NCI-H524 (cell line): ENCODE measurements around the gene RAVER1.
"Not testable (repeated sequence)": the region's sequence is repeated elsewhere in the genome, so short reads cannot be mapped to it uniquely, and the experiment has no call there.

ENCODE experiments used
- DNase-seq, 2 experiments: peaks; one replicate each; lab custom pipeline; 2025; lab: John Stamatoyannopoulos, UW

Gene RAVER1

GRCh38 chr19:10290357-10290875 is 42.9 kb downstream of the RAVER1 start:
- DNase-seq: peak in 1 of 2 experiments; percentile 46

DNA sequence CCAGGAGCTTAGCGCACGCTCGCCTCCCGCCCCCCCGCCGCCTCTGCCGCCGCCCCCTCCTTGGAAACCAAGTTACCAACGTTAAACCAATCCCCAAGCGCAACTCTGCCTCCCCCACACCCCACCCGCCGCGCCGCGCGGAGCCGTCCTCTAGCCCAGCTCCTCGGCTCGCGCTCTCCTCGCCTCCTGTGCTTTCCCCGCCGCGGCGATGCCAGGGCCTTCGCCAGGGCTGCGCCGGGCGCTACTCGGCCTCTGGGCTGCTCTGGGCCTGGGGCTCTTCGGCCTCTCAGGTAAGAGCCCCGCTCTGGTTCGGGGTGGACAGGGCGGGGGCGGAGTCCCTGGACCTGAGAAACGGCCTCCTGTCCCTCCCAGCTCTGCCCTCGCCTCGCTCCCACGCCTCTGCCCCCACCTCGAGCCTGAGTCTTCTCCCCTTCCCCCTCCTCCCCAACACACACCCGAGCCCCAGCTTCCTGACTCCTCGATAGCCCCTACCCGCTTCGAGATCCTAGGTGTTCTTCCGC is 43.4 kb downstream of the RAVER1 start, which contains the start of gene ICAM5:
ICAM5 (plus strand) TSS at position 117 of the 521 bp plus-strand sequence; CDS start at position 209, 92 bp downstream.
- DNase-seq: peak in 1 of 2 experiments; percentile 76

GRCh38 chr19:10289167-10289835 is 44.0 kb downstream of the RAVER1 start:
- DNase-seq: peak; percentile 79 to 87

GRCh38 chr19:10288662-10289166 is 44.6 kb downstream of the RAVER1 start:
- DNase-seq: peak; percentile 15 to 79

GRCh38 chr19:10286803-10287737 is 46.3 kb downstream of the RAVER1 start, which contains the start of gene ICAM4:
TSS of gene ICAM4 (plus strand) at chr19:10286955. CDS start at chr19:10287013, 58 bp downstream.
- peak; percentile 40 to 51 for DNase-seq

DNA sequence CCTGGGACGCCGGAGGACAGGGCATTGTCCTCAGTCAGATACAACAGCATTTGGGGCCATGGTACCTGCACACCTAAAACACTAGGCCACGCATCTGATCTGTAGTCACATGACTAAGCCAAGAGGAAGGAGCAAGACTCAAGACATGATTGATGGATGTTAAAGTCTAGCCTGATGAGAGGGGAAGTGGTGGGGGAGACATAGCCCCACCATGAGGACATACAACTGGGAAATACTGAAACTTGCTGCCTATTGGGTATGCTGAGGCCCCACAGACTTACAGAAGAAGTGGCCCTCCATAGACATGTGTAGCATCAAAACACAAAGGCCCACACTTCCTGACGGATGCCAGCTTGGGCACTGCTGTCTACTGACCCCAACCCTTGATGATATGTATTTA is 47.9 kb downstream of the RAVER1 start:
- no peak for DNase-seq

DNA sequence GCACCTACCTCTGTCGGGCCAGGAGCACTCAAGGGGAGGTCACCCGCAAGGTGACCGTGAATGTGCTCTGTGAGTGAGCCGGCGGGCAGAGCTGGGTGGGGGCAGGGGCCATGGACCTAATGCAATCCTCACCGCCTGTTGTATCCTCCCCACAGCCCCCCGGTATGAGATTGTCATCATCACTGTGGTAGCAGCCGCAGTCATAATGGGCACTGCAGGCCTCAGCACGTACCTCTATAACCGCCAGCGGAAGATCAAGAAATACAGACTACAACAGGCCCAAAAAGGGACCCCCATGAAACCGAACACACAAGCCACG is 48.4 kb downstream of the RAVER1 start:
- no peak for DNase-seq

DNA sequence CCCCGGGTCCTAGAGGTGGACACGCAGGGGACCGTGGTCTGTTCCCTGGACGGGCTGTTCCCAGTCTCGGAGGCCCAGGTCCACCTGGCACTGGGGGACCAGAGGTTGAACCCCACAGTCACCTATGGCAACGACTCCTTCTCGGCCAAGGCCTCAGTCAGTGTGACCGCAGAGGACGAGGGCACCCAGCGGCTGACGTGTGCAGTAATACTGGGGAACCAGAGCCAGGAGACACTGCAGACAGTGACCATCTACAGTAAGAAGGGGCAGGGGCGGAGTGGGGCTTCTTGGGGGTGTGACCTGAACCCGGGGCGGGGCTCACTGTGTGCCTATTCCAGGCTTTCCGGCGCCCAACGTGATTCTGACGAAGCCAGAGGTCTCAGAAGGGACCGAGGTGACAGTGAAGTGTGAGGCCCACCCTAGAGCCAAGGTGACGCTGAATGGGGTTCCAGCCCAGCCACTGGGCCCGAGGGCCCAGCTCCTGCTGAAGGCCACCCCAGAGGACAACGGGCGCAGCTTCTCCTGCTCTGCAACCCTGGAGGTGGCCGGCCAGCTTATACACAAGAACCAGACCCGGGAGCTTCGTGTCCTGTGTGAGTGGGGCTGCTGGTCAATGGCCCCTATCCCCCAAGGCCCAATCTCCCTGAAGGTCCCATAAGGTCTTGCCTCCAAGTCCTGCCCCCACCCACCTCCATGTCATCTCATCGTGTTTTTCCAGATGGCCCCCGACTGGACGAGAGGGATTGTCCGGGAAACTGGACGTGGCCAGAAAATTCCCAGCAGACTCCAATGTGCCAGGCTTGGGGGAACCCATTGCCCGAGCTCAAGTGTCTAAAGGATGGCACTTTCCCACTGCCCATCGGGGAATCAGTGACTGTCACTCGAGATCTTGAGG is 49.0 kb downstream of the RAVER1 start:
- DNase-seq: no peak

DNA sequence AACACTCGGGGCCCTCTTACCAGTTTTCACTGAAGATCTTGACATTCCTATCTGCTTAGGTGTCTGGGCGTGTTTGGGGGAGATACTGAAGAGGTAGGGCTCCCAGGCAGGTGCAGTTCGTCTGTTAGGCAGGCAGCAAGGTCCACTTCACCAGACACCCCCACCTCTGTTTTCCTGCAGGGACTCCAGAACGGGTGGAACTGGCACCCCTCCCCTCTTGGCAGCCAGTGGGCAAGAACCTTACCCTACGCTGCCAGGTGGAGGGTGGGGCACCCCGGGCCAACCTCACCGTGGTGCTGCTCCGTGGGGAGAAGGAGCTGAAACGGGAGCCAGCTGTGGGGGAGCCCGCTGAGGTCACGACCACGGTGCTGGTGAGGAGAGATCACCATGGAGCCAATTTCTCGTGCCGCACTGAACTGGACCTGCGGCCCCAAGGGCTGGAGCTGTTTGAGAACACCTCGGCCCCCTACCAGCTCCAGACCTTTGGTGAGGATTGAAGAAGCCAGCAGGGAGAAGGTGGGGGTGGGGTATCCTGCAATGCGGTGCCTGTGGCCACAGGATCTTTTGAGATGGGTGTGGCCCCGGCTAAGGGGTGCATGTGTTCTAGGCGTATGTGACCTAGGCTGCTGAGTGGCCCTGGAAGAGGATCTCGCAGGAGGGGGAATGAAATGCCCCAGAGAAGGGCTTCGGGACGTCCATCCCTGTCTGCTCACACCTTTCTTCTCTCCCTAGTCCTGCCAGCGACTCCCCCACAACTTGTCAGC is 49.8 kb downstream of the RAVER1 start:
- no peak for DNase-seq

DNA sequence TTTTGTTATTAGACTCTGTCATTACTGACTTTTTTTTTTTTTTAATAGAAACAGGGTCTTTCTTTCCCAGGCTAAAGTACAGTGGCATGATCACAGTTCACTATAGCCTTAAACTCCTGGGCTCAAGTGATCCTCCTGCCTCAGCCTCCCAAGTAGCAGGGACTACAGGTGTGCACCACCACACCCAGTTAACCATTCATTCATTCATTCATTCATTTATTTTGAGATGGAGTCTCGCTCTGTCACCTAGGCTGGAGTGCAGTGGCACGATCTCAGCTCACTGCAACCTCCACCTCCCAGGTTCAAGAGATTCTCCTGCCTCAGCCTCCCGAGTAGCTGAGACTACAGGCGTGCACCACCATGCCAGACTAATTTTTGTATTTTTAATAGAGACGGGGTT is 51.3 kb downstream of the RAVER1 start:
- not testable (repeated sequence) for DNase-seq

GRCh38 chr19:10279737-10280442 is 53.4 kb downstream of the RAVER1 start:
- no peak for DNase-seq

- DNase-seq: no peak
These were observed 54.4 kb downstream of the RAVER1 start for GRCh38 chr19:10278935-10279334.

- no peak for DNase-seq
These were observed 55.3 kb downstream of the RAVER1 start for GRCh38 chr19:10277795-10278589.

DNA sequence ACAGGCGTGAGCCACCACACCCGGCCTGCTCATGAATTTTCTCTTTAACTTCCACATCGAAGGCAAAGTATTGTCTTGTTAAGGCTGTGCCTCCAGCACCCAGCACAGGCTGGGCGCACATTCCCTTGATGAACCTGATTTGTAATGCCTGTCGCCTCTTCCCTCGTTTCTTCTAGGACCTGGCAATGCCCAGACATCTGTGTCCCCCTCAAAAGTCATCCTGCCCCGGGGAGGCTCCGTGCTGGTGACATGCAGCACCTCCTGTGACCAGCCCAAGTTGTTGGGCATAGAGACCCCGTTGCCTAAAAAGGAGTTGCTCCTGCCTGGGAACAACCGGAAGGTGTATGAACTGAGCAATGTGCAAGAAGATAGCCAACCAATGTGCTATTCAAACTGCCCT is 58.7 kb downstream of the RAVER1 start:
- DNase-seq: no peak

DNA sequence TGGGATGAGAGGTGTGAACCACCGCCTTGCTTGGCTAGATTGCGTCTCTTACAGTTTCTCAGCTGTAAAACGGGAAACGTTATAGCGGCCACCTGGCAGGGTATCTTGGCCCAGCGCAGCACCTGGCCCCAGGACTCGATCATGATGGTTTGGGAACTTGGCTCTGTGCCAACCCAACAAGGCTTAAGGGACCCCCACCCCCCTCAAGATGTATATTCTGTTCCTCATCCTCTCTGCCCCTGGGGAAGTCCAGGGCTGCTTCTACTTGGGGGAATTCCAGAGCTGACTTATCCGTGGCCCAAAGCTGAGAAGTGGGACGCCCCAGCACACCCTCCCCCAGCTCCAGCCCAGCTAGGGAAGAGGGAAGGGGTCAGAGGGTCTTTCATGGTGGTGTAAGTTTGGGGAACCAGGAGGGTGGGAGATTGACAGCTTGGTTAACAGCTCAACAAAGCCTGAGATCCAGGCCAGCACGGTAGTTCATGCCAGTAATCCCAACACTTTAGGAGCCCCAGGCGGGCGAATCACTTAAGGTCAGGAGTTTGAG is 61.7 kb downstream of the RAVER1 start:
- DNase-seq: no peak

DNA sequence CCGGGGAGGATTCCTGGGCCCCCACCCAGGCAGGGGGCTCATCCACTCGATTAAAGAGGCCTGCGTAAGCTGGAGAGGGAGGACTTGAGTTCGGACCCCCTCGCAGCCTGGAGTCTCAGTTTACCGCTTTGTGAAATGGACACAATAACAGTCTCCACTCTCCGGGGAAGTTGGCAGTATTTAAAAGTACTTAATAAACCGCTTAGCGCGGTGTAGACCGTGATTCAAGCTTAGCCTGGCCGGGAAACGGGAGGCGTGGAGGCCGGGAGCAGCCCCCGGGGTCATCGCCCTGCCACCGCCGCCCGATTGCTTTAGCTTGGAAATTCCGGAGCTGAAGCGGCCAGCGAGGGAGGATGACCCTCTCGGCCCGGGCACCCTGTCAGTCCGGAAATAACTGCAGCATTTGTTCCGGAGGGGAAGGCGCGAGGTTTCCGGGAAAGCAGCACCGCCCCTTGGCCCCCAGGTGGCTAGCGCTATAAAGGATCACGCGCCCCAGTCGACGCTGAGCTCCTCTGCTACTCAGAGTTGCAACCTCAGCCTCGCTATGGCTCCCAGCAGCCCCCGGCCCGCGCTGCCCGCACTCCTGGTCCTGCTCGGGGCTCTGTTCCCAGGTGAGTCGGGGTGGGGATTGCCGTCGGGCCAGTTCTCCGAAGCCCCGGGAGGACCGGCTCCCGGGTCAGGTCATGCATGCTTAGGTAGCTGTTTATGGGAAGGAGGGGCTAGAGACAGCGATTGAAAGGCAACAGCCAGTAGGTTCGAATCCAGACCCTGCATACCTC is 62.5 kb downstream of the RAVER1 start, which contains the start of gene ICAM1:
ICAM1 (plus strand) TSS at position 505 of the 779 bp plus-strand sequence; CDS start at position 545, 40 bp downstream.
- peak; percentile 12 to 49 for DNase-seq

DNA sequence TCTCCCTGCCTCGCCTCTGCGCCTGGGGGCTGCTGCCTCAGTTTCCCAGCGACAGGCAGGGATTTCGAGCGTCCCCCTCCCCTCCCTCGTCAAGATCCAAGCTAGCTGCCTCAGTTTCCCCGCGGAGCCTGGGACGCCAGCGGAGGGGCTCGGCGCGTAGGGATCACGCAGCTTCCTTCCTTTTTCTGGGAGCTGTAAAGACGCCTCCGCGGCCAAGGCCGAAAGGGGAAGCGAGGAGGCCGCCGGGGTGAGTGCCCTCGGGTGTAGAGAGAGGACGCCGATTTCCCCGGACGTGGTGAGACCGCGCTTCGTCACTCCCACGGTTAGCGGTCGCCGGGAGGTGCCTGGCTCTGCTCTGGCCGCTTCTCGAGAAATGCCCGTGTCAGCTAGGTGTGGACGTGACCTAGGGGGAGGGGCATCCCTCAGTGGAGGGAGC is 63.1 kb downstream of the RAVER1 start:
- no peak for DNase-seq
